Stimulated activated CD8-positive, alpha-beta memory T cell treated with anti-CD3 and anti-CD28 coated beads, Interleukin-2, amount 100 ng/mL, for 48 hours (primary cell): ENCODE measurements around the gene SMTNL2.
"Not testable (repeated sequence)": the region's sequence is repeated elsewhere in the genome, so short reads cannot be mapped to it uniquely, and the experiment has no call there.

Experiments used
- DNase-seq, 2 donors: peaks; one replicate each; pipeline ENCODE4 v3.0.0-alpha.2; 2020; ENCODE audit warnings: low read depth in 2 of 2

The SMTNL2 gene

GRCh38 chr17:4585638-4585994, 1.3 kb downstream of the SMTNL2 start:
- DNase-seq = no peak

GRCh38 chr17:4586043-4586442, 1.7 kb downstream of the SMTNL2 start:
- DNase-seq = no peak

GRCh38 chr17:4587195-4587594, 2.9 kb downstream of the SMTNL2 start:
- DNase-seq = no peak

- no peak for DNase-seq
Observed at GRCh38 chr17:4587803-4588202, 3.5 kb downstream of the SMTNL2 start.

GRCh38 chr17:4588391-4588790, 4.1 kb downstream of the SMTNL2 start:
- DNase-seq = no peak

- DNase-seq = no peak
Observed at GRCh38 chr17:4588898-4589625, 4.7 kb downstream of the SMTNL2 start.

- DNase-seq = not testable (repeated sequence)
Observed at GRCh38 chr17:4590042-4590441, 5.7 kb downstream of the SMTNL2 start.

GRCh38 chr17:4590981-4591453, 6.7 kb downstream of the SMTNL2 start:
- no peak for DNase-seq

GRCh38 chr17:4591529-4591928, 7.2 kb downstream of the SMTNL2 start:
- DNase-seq = no peak

- DNase-seq = no peak
Observed at GRCh38 chr17:4592240-4593005, 8.1 kb downstream of the SMTNL2 start.

- DNase-seq = no peak
Observed at GRCh38 chr17:4593021-4593421, 8.7 kb downstream of the SMTNL2 start.

GRCh38 chr17:4594406-4594805, 10.1 kb downstream of the SMTNL2 start:
- DNase-seq = no peak

- peak; percentile 31 to 32 for DNase-seq
Observed at GRCh38 chr17:4594931-4595684, 10.8 kb downstream of the SMTNL2 start.

- DNase-seq = not testable (repeated sequence)
Observed at GRCh38 chr17:4595685-4596342, 11.5 kb downstream of the SMTNL2 start.

- DNase-seq = no peak
Observed at GRCh38 chr17:4596636-4597380, 12.5 kb downstream of the SMTNL2 start.

GRCh38 chr17:4597975-4598374, 13.6 kb downstream of the SMTNL2 start:
- DNase-seq = no peak

- no peak for DNase-seq
Observed at GRCh38 chr17:4598776-4599504, 14.6 kb downstream of the SMTNL2 start.

GRCh38 chr17:4599505-4600281, 15.4 kb downstream of the SMTNL2 start:
- DNase-seq = no peak

GRCh38 chr17:4600563-4600962, 16.2 kb downstream of the SMTNL2 start:
- no peak for DNase-seq

GRCh38 chr17:4601326-4601725, 17.0 kb downstream of the SMTNL2 start:
- DNase-seq = no peak
